Measurements from ENCODE around the gene MRGPRX3.
A peak's percentile ranks its signal among the peaks of the same experiment; 100 is the strongest.
"Not testable (repeated sequence)": the region's sequence is repeated elsewhere in the genome, so short reads cannot be mapped to it uniquely, and the experiment has no call there.

Gene MRGPRX3

DNA sequence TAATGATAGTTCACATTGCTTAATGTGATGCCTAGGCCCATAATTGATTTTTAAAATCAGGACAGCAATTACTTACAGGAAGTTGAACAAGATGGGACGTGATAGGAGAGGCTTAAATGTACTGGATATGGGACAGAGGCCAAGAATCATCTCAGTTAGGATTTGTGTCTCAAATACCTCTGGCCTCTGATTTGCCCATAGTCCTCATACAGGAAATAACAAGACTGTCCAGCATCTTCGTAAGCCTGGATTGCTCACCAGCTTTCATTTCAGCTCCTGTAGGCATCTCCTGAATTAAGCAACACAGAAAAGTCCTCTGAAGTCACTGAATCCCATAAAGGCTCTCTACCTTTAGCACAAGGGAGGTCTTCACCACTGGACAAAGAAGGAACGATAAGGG lies at the start of gene MRGPRX3:
Gene MRGPRX3, plus strand, starts transcription at position 231 of the 400 bp plus-strand sequence. CDS start 4,632 bp downstream, outside the sequence.
- no peak for DNase-seq

DNA sequence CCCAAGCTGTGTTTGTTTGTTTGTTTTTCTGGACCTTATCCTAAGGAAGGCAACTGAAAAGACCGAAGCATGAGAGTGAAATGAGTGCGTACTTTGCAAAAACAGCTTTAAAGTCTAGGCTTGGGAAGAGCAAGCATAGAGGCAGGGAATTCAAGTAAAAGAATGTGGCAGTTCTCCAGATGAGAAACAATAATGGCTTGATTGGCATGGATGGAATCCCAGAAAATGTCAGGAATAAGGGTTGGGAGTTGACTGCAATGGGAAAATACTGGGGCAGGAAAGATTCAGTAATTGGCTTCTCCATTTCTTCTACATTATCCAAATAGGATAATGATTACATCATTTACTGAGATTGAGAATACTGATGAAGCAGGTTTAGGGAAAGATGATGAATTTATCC lies 44.0 kb upstream of the MRGPRX3 start:
- no peak for DNase-seq

DNA sequence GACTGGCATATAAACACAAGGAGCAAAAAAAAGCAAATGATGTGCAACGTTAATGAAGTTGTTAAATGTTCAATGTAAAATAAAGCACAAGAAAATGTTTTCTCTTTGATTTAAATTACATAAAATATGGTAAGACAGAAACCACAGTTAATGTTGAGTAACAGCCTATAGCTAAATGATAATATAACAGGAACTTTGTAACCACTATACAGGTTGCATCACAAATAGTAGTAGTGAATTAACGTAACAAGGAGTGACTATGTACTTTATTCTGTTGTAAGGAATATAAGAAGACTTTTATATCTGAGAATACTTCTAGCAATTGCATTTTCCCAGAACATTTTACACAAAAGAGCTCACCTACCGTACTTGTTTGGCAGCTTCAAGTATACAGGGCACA lies 43.4 kb upstream of the MRGPRX3 start:
- no peak for DNase-seq

DNA sequence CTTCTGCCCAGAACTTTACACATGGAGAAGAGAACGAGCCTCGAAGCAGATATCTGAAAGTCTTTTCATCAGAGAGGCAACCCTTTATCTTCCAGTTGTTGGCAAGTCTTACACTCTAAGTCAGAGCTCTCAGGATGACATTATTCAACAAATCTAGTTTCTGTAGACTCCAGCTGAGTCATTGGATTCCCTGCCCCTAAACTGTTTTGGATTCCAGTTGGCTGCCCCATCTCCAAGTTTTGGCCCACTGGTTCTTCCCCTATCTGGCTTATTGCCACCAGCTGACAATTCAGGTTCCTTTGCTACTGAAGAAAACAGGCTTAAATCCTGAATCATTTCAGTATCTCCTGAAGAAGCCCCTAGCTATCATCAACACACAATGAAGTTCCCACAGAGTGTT lies 40.6 kb upstream of the MRGPRX3 start:
- no peak for DNase-seq

DNA sequence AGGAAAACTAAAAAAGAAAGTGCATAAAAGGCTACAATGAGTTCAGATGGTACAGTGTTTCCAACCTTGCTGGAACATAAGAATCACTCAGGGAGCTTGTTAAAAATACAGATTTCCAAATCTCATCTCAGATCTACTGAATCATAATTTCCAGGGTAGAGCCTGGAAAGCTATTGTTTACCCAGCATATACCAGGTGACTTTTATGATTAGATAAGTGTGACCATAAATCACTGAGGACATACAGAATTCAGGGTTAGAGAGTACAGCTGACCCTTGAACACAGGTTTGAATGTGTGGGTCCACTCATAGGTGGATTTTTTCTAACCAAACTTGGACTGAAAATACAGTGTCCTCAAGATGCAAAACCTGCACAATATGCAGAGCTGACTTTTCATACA lies 38.4 kb upstream of the MRGPRX3 start:
- DNase-seq: no peak

DNA sequence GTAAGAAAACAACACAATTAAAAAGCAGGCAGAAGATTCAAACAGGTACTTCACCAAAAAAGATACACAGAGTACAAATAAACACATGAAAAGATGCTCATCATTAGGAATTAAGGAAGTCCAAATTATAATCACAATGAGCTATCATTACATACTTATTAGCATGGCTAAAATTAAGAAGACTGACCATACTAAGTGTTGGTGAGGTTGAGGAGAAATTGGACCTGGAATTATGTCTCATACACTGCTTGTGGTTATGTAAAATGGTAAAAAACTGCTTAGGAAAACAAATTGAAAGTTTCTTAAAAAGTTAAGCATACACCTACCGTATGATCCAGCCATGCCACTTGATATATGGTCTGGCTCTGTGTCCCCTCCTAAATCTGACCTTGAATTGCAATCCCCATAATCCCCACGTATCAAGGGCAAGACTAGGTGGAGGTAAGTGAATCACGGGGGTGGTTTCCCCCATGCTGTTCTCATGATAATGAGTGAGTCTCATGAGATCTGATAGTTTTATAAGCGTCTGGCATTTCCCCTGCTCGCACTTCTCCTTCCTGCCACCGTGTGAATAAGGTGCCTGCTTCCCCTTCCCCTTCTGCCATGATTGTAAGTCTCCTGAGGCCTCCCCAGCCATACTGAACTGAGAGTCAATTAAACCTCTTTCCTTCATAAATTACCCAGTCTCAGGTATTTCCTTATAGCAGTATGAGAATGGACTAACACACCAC lies 31.3 kb upstream of the MRGPRX3 start:
- no peak for DNase-seq

DNA sequence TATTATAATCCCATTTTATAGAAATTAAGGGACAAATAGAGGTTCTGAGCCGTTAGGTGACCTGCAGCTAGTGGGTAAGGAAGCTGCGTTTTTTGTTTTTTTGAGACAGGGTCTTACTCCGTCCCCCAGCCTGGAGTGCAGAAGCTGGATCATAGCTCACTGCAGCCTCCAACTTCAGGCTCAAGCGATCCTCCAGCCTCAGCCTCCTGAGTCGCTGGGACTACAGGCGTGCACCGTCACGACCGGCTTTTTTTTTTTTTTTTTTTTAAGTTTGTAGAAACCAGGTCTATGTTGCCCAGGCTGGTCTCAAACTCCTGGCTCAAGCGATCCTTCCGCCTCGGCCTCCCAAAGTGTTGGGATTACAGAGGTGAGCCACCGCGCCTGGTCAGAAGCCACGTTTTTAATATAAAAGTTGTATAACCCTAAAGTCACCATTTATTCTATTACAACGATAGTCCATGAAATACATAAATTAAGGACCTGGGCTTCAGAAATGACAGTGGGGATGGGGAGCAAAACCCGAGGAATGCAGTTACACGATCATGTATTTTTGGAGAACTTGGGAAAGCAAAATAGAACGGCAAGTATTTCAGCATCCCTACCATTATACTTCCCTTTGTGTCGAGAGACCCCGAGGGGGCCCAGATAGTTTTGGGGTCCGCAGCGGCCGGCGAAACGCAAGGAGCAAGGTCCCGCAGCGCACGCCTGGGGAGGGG lies 27.1 kb upstream of the MRGPRX3 start:
- no peak for DNase-seq

DNA sequence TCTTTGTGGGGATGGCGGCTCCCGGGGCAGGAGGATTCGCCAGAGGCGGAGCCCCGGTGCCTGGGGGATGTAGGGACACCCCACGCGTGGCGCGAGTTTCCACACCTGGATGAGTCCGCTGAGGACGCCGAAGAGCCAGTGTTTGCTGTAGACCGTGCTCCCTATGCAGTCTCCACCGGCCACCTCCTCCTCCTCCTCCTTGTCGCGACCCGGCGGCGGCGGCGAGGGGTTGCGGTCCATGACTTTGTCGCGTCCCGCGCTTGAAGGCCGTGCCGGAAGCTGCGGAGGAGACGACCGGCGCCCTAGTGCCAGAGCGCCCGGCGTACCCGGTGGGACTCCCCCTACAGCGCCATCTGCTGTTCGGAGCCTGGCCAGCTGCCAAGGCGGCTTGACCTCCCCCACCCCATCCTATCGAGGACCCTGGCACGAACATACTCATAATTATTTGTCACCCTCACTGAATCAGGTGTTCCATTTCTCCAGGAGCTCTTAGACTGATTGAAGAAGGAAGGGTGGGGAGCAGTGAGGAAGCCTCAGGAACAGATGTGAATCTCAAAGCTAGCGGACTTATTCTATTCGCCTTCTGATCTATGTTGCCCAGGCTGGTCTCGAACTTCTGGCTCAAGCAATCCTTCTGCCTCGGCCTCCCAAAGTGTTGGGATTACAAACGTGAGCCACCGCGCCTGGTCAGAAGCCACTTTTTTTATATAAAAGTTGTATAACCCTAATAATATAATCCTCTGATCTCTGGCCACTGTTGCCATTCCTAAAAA lies 26.4 kb upstream of the MRGPRX3 start, which contains the start of gene SAAL1:
Gene SAAL1, minus strand, starts transcription at position 281 of the 773 bp plus-strand sequence. Its CDS starts 41 bp downstream, at position 240.
- DNase-seq: peak; percentile 96

DNA sequence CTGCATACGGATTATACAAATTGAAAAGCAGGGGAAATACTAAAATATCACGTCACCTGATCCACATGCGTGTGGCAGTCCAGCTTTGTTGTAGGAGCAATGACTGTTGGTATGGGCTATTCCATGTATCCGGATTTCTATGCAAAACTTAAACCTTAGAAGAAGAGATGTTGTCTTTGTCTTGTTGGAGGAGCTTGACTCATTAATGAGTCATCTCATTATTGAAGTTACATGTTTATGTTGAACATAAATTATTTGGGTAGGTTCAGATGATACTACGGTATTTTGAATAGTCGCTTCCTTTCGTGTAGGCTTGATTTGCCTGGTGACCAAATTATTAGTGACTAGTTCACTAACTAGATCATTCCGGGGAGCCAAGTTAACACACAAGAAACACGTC lies 25.7 kb upstream of the MRGPRX3 start:
- no peak for DNase-seq

DNA sequence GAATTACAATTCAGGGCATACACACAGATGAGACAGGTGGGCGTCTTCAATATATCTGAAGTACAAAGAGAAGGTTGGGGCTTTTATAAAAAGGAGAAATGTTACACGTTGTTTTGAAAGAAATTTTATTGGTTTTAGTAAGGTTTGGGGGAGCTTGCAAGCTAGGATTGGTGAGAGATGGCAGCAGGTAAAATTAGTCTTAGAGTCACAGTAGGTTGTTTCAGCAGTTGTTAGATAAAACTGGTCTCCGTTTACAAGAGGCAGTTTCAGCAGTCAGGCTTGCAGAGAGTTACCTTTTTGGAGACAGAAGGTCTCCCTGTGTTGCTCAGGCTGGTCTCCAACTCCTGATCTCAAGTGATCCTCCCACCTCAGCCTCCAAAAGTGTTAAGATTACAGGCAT lies 24.1 kb upstream of the MRGPRX3 start:
- DNase-seq: no peak

DNA sequence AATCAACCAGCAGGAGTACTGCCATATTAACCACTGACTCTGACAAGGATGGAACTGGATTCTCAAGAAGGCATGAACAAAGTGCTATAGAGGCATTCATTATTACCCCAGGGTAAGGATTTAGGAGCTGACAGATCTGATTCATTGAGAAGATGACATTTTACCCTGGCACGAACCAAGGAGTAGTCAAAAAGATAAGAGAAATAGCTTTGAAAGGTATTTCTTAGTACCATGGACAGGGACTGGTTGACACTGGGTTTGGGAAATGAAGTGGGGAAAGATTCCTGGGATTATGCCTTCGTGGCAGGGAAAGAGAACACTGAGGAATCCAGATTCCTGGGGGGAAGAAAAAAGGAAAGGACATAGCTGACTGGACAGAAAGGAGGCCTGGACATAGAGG lies 21.4 kb upstream of the MRGPRX3 start:
- DNase-seq: no peak

DNA sequence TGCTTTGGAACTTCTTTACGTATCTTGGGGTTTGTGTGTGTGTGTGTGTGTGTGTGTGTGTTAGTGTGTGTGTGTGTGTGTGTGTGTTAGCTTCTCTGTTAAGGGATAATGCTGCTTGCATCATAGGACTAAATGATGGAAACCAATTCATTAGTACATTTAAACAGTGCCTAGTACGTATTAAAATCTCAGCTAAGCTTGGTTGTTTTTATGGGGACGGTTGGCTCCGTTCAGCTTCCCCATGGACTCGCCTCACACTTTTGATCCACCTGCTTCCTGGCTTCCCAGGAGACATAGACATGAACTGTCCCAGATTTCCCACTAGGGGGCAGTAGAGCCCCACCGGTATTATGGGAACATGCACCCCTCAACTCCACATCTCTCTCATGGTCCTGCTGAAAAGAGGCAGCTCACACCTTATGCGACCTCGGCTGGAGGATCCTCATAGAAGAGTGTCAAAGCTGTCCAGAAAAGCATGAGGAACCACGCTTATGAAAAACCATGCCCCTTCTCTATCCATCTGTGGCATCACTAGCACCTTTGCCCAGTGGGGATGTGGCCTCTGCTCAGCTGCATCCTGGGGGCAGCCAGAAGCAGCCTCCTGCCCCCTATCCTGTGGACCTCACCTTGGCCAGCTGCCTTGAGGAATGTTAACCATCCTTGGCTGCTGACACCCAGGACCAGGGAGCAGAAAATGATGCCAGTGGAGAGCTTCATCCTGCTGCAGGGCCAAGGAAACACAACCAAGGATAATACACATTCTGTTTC lies 16.8 kb upstream of the MRGPRX3 start:
- DNase-seq: peak; percentile 79

DNA sequence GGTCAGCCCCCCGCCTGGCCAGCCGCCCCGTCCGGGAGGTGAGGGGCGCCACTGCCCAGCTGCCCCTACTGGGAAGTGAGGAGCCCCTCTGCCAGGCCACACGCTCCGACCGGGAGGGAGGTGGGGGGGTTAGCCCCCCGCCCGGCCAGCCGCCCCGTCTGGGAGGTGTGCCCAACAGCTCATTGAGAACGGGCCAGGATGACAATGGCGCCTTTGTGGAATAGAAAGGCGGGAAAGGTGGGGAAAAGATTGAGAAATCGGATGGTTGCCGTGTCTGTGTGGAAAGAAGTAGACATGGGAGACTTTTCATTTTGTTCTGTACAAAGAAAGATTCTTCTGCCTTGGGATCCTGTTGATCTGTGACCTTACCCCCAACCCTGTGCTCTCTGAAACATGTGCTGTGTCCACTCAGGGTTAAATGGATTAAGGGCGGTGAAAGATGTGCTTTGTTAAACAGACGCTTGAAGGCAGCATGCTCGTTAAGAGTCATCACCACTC lies 11.0 kb upstream of the MRGPRX3 start:
- not testable (repeated sequence) for DNase-seq

DNA sequence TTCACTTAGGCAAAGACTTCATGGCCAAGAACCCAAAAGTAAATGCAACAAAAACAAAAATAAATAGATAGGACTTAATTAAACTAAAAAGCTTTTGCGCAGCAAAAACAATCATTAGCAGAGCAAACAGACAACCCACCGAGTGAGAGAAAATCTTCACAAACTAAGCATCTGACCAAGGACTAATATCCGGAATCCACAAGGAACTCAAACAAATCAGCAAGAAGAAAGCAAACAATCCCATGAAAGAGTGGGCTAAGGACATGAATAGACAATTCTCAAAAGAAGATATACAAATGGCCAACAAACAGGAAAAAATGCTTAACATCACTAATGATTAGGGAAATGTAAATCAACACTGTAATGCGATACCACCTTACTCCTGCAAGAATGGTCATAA lies 1.3 kb upstream of the MRGPRX3 start:
- DNase-seq: not testable (repeated sequence)

DNA sequence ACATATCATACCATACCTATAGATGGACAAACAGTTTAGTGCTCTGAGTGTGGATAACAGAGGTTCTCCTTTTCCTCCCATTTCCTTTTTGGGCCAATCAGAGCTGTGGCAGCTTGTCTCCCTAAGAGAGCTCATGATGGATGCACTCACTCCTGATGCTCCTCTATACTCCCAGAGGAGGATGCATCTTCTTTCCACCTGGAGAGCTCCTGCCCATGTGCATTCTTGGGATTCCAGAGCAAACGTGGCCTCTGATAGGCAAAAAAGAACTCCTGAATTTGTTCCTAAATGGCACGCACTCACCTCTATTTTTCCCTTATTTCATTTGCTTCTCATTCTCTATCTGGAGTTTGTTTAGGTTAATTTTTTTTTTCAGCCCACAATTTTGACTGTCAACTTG lies 2.9 kb downstream of the MRGPRX3 start:
- DNase-seq: no peak

DNA sequence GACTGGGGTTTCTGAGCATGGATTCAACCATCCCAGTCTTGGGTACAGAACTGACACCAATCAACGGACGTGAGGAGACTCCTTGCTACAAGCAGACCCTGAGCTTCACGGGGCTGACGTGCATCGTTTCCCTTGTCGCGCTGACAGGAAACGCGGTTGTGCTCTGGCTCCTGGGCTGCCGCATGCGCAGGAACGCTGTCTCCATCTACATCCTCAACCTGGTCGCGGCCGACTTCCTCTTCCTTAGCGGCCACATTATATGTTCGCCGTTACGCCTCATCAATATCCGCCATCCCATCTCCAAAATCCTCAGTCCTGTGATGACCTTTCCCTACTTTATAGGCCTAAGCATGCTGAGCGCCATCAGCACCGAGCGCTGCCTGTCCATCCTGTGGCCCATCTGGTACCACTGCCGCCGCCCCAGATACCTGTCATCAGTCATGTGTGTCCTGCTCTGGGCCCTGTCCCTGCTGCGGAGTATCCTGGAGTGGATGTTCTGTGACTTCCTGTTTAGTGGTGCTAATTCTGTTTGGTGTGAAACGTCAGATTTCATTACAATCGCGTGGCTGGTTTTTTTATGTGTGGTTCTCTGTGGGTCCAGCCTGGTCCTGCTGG lies 4.9 kb downstream of the MRGPRX3 start:
- no peak for DNase-seq

DNA sequence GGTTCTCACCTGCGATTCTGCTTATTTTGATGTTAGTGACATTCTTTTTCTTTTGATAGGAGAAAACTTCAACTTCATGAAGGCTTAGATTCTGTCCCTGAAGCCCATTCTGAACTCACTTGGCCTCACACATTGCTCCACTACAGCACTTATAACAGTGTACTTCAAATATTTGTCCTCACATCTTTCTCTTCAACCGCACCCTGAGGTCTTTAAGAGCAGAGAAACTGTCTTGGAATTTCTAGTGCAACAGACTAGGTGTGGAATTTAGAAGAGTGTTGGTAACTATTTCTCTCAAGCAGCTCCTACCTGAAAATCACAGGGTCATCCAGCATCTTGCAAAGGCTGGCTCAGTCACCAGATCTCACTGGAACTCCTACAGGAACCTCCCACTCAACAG lies 7.8 kb downstream of the MRGPRX3 start:
- DNase-seq: no peak

DNA sequence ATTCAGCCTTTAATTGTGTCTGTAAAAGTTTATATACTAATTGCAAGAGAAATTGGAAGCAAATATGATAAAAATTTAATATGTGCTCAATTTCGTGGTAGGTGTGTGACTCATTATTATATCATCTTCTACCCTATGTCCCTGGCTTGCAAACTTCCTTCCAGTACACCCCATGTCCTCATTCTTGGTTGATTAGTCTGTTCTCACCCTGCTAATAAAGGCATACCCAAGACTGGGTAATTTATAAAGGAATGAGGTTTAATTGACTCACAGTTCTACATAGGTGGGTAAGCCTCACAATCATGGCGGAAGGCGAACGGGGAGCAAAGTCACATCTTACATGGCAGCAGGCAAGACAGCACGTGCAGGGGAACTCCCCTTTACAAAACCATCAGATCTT lies 11.9 kb downstream of the MRGPRX3 start:
- DNase-seq: no peak

DNA sequence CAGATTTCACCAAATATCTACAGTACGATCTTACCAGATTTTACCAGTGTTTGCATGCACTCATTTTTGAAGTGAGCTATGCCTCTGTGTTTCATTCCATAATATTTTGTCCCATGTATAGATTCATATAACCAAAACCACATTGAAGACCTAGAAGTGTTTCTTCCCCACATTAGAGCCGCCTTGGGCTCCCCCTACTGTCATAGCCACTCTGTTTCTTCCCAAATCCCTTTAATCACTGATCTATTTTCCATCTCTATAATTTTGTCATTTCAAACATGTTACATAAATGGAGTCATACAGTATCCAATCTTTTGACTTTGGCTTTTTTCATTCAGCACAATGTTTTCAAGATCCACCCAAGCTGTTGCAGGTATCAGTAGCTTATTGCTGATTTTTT lies 12.7 kb downstream of the MRGPRX3 start:
- no peak for DNase-seq

DNA sequence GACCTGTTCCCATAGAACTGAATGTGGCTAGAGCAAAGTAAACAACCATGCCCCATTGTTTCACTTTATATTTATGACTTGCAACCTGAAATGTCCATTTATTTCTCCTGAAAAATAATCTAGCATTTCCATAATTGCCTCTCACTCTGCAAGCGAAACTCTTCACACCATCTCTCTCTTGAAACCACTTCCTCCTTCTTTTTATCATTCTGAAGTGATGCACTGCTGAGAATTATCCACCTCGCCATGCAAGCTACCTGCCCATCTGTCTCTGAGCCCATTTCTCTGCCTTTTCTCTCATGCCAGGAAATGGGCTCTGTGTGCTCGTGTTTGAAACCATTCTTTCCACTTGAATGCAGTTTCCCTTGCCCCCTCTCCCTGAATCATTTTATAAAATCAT lies 13.5 kb downstream of the MRGPRX3 start:
- DNase-seq: no peak

DNA sequence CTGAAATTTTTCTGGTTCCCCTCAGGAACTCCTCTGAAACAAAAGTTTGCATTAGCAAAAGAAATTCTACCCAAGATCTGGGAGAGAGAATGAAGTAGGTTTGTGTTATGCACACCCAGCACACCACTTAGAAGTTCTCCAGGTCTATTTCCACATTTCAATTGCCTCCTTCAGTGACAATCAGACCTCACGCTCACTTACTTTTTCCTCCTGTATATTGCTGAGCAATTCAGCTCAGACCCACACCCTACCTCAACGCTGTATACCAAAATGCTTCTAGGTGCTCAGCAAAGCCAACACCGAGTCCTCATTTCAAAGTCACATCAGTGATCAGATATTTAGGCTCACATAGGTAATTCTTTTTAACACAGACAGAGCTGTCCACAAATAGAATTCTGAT lies 19.2 kb downstream of the MRGPRX3 start:
- no peak for DNase-seq

DNA sequence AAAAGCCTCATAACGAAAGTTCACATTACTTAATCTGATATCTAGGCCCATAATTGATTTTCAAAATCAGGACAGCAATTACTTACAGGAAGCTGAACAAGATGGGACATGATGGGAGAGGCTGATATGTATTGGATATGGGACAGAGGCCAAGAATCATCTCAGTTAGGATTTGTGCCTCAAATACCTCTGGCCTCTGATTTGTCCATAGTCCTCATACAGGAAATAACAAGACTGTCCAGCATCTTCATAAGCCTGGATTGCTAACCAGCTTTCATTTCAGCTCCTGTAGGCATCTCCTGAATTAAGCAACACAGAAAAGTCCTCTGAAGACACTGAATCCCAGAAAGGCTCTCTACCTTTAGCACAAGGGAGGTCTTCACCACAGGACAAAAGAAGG lies 36.0 kb downstream of the MRGPRX3 start:
- DNase-seq: no peak
